Keratinocyte (primary cell): Measurements from ENCODE around the gene GFOD1.

ENCODE experiments used
- CTCF ChIP-seq, 3 experiments: IDR thresholded peaks in 1 of 3; conservative IDR thresholded peaks in 1 of 3; optimal IDR thresholded peaks in 1 of 3; 2 replicates in 2 of 3; 3 replicates in 1 of 3; pipeline versions ENCODE3 to v1.5.1; 2011; ENCODE audit warnings: low read length in 3 of 3, mild to moderate bottlenecking in 3 of 3, moderate library complexity in 2 of 3, control low read depth in 1 of 3, inconsistent platforms in 1 of 3; ENCODE audit not compliant: insufficient read depth in 2 of 3; ENCODE audit errors: extremely low read depth in 1 of 3
- EZH2 ChIP-seq: IDR thresholded peaks from one replicate; pipeline ENCODE4 v1.6.1; 2012; ENCODE audit warnings: inconsistent platforms, mild to moderate bottlenecking, low read length, moderate library complexity

- no peak for TF ChIP-seq CTCF (optimal IDR thresholded peaks at IDR 0.05 in 1 of 3, IDR thresholded peaks at IDR 0.05 in 1 of 3, conservative IDR thresholded peaks at IDR 0.05 in 1 of 3; ENCODE audit: extremely low read depth in 1 of 3, insufficient read depth in 2 of 3, low read length in 3 of 3)
- TF ChIP-seq EZH2: no peak
Measured at GRCh38 chr6:13355043-13355945, 132.1 kb downstream of the GFOD1 start.
